ENCODE data around the gene ATP5F1E.
"Not testable (repeated sequence)": the region's sequence is repeated elsewhere in the genome, so short reads cannot be mapped to it uniquely, and the experiment has no call there.

The ATP5F1E gene

GRCh38 chr20:58989196-58989595 is 42.9 kb downstream of the ATP5F1E start:
- DNase-seq (ENCODE audit: low read depth in 3 of 3): no peak

- DNase-seq (ENCODE audit: low read depth in 3 of 3): no peak
Observed at GRCh38 chr20:58988565-58988882, 43.6 kb downstream of the ATP5F1E start.

- no peak for DNase-seq (ENCODE audit: low read depth in 3 of 3)
Observed at GRCh38 chr20:58987790-58988564, 44.2 kb downstream of the ATP5F1E start.

GRCh38 chr20:58986968-58987517 is 45.1 kb downstream of the ATP5F1E start:
- no peak for DNase-seq (ENCODE audit: low read depth in 3 of 3)

- no peak for DNase-seq (ENCODE audit: low read depth in 3 of 3)
Observed at GRCh38 chr20:58986286-58986967, 45.7 kb downstream of the ATP5F1E start.

GRCh38 chr20:58985656-58986055 is 46.5 kb downstream of the ATP5F1E start:
- no peak for DNase-seq (ENCODE audit: low read depth in 3 of 3)

- no peak for DNase-seq (ENCODE audit: low read depth in 3 of 3)
Observed at GRCh38 chr20:58984691-58985090, 47.4 kb downstream of the ATP5F1E start.

- DNase-seq (ENCODE audit: low read depth in 3 of 3): not testable (repeated sequence)
Observed at GRCh38 chr20:58983115-58983468, 49.0 kb downstream of the ATP5F1E start.

- no peak for DNase-seq (ENCODE audit: low read depth in 3 of 3)
Observed at GRCh38 chr20:58982406-58983114, 49.6 kb downstream of the ATP5F1E start.

GRCh38 chr20:58981628-58982364 is 50.3 kb downstream of the ATP5F1E start:
- no peak for DNase-seq (ENCODE audit: low read depth in 3 of 3)

GRCh38 chr20:58980711-58981627 is 51.2 kb downstream of the ATP5F1E start, which contains the start of gene NELFCD:
Gene NELFCD (plus strand): TSS chr20:58981256. CDS start chr20:58981310, 54 bp downstream.
- peak; percentile 75 to 94 (median 80) for DNase-seq (ENCODE audit: low read depth in 3 of 3)

GRCh38 chr20:58978351-58979190 is 53.6 kb downstream of the ATP5F1E start:
- no peak for DNase-seq (ENCODE audit: low read depth in 3 of 3)

GRCh38 chr20:58976061-58976730 is 55.9 kb downstream of the ATP5F1E start:
- no peak for DNase-seq (ENCODE audit: low read depth in 3 of 3)

All from stimulated activated CD4-positive, alpha-beta T cell treated with anti-CD3 and anti-CD28 coated beads, TNF-alpha, amount 100 ng/mL, for 48 hours (primary cell).